HG03565 (cell line): ENCODE data around the gene TF.

ENCODE experiments used
- ATAC-seq: cut with Tn5 transposase; IDR thresholded peaks from one replicate; pipeline ENCODE4 v1.9.1; 2021; ENCODE audit warnings: mild to moderate bottlenecking, moderate library complexity; ENCODE audit not compliant: unreplicated experiment

The TF gene

GRCh38 chr3:133834621-133835417 lies 88.6 kb downstream of the TF start:
- ATAC-seq = no peak

GRCh38 chr3:133835418-133835743 lies 89.2 kb downstream of the TF start:
- ATAC-seq = no peak

DNA sequence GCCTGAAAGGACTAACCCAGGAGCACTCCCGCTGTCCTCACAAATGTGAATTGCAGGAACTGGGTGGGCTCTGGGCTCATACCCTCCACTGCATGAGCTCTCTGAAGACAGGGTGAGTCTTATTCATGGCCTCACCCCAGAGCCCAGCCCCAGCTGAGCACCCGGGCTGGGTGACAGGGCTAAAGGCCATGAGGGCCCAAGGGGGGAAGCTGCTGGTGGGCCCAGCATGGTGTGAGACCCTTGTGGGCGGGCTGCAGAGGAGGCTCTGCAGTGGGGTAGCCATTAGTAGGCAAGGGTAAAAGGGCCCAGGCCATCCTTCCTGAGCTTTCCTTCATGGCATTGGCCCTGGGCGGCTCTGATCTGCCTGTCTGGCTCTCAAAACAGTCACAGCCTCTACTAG lies 89.8 kb downstream of the TF start:
- no peak for ATAC-seq

GRCh38 chr3:133836497-133837158 lies 90.4 kb downstream of the TF start:
- no peak for ATAC-seq

GRCh38 chr3:133837487-133838295 lies 91.5 kb downstream of the TF start:
- no peak for ATAC-seq

DNA sequence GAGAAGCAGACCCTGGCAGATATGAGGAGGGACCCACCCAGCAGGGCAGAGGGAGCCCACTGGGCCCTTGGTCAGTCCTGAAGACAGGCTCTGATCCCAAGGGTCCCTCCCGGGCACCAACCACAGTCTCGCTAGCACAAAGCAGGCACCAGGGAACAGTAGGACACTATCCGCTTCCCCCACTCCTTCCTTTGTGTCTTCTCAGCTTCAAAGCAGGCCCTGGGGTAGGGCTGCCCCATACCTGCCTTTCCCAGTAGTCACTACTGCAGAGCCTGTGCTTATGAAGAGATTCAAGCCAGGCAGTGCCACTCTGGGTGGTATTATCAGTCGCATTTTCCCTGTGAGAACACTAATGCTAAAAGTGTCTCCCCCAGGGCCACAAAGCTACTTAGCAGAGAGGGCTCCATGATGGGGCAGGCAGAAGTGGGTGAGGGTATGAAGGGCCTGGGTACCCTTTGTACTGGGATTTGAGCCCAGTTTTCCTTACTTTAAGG lies 92.2 kb downstream of the TF start:
- no peak for ATAC-seq

DNA sequence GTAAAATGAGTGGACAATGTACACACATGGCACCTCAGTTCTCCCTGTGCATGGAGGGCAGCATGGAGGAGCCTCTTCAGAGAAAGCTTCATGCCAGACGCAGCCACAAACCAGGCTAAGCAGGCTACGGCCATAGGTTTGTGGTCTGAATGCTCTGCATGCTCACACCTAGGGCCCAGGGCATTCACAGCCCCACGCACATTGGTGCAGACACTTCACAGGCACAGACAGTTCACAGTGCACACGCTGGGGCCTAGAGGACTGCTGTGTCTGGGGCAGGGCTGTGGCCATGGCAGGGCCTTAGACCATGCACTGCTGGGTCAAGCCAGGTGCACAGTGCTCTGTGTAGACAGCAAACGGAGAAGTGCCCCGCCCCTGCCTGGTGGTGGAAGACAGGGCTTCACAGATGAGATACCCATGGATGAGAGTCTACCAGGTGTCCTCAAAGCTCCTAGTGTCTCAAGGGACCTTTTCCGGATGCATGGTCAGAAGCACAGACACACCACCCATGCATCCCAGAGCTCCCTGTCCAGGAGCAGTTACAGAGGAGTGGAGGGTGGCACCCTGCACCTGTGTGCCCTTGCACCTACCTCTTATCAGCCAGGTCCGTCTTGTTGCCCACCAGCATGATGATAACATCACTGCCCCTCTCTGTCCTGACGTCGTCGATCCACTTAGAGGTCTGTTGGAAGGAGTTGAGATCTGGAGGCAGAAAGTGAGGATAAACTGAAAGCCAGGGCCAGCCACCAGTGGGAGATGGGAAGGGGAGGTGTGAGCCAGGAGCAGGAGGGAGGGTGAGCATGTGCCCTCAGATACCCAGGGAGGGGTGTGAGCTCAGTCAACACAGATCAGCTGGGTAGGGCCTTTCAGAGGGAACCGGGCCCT lies 93.0 kb downstream of the TF start:
- no peak for ATAC-seq

DNA sequence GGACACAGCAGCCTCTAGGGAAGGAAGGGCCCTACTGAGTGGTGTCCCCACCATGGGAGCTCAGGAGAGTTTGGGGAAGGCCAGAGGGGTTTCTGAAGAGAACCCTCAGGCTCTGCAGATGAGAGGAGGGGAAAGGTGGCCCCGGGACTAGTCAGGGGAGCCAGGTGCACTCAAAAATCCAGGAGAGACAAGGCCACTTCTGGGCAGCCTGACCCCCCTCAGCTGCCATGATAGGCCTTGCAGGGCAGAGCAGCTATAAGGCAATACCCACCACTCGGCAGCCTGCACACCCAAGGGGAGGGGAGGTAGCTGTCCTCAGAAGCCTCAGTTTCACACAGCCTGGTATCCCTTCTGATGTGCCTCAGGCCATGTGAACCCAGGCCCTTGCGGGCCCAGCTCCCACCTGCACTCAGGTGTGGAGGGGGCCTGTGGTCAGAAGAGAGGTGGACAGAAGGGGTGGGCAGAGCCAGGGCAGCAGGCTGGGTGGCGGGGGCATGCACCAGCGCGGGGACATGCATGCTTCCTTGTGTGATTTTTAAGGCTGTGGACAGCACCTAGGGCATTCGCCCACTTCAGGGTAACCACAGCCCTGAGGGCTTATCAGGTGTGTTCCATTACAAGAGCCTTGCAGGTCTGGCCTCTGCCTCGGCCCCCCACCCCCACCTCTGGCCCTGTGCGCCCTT lies 94.0 kb downstream of the TF start:
- ATAC-seq = no peak

GRCh38 chr3:133840767-133841166 lies 94.6 kb downstream of the TF start:
- no peak for ATAC-seq

- ATAC-seq = no peak
Measured at GRCh38 chr3:133841196-133841595, 95.0 kb downstream of the TF start.

- ATAC-seq = no peak
Measured at GRCh38 chr3:133842158-133842557, 96.0 kb downstream of the TF start.

GRCh38 chr3:133843634-133844033 lies 97.4 kb downstream of the TF start:
- ATAC-seq = no peak

GRCh38 chr3:133845127-133845526 lies 98.9 kb downstream of the TF start:
- no peak for ATAC-seq
